Kidney (tissue), 14 donors: ENCODE measurements around the gene PCID2. TPM values are rescaled to one million over a fixed set of nuclear protein-coding genes. Genes with fewer than 3 reads are reported as not detected.

Source experiments
- DNase-seq, 5 donors: peaks; one replicate each; pipeline ENCODE4 v3.0.0-alpha.2; 2013 to 2020
- FAIRE-seq: peaks from 2 replicates; lab custom pipeline; 2012; peaks lifted over from hg19 to GRCh38; lab: Jason Lieb, UNC
- H3K27ac ChIP-seq, 2 donors: one replicate each; pipeline ENCODE4 v1.7.0; 2013; ENCODE audit warnings: low read depth in 2 of 2, low read length in 2 of 2, inconsistent platforms in 1 of 2
- H3K27me3 ChIP-seq: one replicate; pipeline ENCODE4 v1.7.1; 2013; ENCODE audit warnings: low read length, inconsistent platforms; ENCODE audit not compliant: control insufficient read depth, insufficient read depth
- H3K36me3 ChIP-seq, 3 donors: one replicate each; pipeline versions ENCODE4 v1.7.0 to v1.7.1; 2013; ENCODE audit warnings: low read length in 3 of 3, control low read depth in 1 of 3, inconsistent platforms in 1 of 3; ENCODE audit not compliant: insufficient read depth in 3 of 3, control insufficient read depth in 2 of 3
- H3K4me1 ChIP-seq, 3 donors: one replicate each; pipeline versions ENCODE4 v1.7.0 to v1.7.1; 2013; ENCODE audit warnings: low read length in 3 of 3, inconsistent platforms in 1 of 3, low read depth in 1 of 3; ENCODE audit not compliant: control insufficient read depth in 2 of 3, insufficient read depth in 2 of 3
- H3K4me3 ChIP-seq, 3 donors: one replicate each; pipeline versions ENCODE4 v1.7.0 to v1.8.1; 2013; ENCODE audit warnings: low read length in 3 of 3, control low read depth in 1 of 3, inconsistent platforms in 1 of 3
- H3K9ac ChIP-seq, 3 donors: one replicate each; pipeline versions ENCODE4 v1.7.0 to v1.7.1; 2013; ENCODE audit warnings: low read length in 3 of 3, control low read depth in 1 of 3, inconsistent platforms in 1 of 3
- H3K9me3 ChIP-seq, 3 donors: one replicate each; pipeline versions ENCODE4 v1.7.0 to v1.7.1; 2013; ENCODE audit warnings: low read length in 3 of 3, control low read depth in 1 of 3, inconsistent platforms in 1 of 3; ENCODE audit not compliant: control insufficient read depth in 2 of 3, insufficient read depth in 1 of 3
- intact Hi-C: fragments of 100-400 bp; cut with DNase I; formaldehyde crosslinking; loops from one replicate; pipeline ENCODE4 v1.11.1; 2022
- polyA plus RNA-seq: library from polyadenylated mRNA; stranded (reverse); fragments of 350-450 nt; fragmentation: Illumina TruSeq; extraction: RNeasy Lipid Tissue Mini Kit (QIAGEN cat#74804); gene quantifications from one replicate; pipeline ENCODE4 v1.2.3, GENCODE V29; 2014; ENCODE audit warnings: low read depth, low replicate concordance; ENCODE audit not compliant: insufficient read depth
- total RNA-seq: library from RNA; stranded (reverse); fragmentation: NEBNext Ultra II Directional; extraction: Animal tissue kit (Norgen Biotek cat#: 25700); gene quantifications from one replicate; pipeline ENCODE4 v1.2.1, GENCODE V29; 2021
- TF ChIP-seq, protein P1 (sequence below): IDR thresholded peaks from 3 replicates; pipeline ENCODE4 v1.5.1; 2012; ENCODE audit warnings: mild to moderate bottlenecking, moderate library complexity, borderline replicate concordance; ENCODE audit not compliant: insufficient read depth; ENCODE audit errors: extremely low read depth
- donor health status: control.
- donor health status: control.
- donor health status: control.
- donor health status: control.
- donor health status: control.
- donor health status: DM: yes; HTN: yes; CAD: no.
- donor health status: Normal renal cell carcinoma (clear cell type).

The PCID2 gene
- total and polyA plus RNA-seq, 2 donors from 2014 or later = 22.9 to 34.9 TPM

- FAIRE-seq (no peak), DNase-seq (no peak)
- Histone ChIP-seq H3K9ac (no peak overlapping the region), H3K4me1 (peaks cover 0 to 3% (median 0%) of the 10 kb centered on the region in 3 donors), H3K9me3 (no peaks in the 10 kb centered on the region), H3K36me3 (peaks cover 4 to 38% (median 31%) of the 10 kb centered on the region in 3 donors), H3K4me3 (no peak overlapping the region), H3K27ac (no peak overlapping the region), H3K27me3 (no peaks in the 10 kb centered on the region)
- TF ChIP-seq, protein P1, sequence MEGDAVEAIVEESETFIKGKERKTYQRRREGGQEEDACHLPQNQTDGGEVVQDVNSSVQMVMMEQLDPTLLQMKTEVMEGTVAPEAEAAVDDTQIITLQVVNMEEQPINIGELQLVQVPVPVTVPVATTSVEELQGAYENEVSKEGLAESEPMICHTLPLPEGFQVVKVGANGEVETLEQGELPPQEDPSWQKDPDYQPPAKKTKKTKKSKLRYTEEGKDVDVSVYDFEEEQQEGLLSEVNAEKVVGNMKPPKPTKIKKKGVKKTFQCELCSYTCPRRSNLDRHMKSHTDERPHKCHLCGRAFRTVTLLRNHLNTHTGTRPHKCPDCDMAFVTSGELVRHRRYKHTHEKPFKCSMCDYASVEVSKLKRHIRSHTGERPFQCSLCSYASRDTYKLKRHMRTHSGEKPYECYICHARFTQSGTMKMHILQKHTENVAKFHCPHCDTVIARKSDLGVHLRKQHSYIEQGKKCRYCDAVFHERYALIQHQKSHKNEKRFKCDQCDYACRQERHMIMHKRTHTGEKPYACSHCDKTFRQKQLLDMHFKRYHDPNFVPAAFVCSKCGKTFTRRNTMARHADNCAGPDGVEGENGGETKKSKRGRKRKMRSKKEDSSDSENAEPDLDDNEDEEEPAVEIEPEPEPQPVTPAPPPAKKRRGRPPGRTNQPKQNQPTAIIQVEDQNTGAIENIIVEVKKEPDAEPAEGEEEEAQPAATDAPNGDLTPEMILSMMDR = no peak
- intact Hi-C loops = no loop called here
Measured at GRCh38 chr13:113232208-113233003, 23.9 kb upstream of the PCID2 start.

GRCh38 chr13:113231306-113232207, 23.1 kb upstream of the PCID2 start:
- H3K27ac ChIP-seq = no peak overlapping the region
- H3K4me3 ChIP-seq = no peak overlapping the region
- H3K36me3 ChIP-seq = peaks cover 4 to 36% (median 31%) of the 10 kb centered on the region in 3 donors
- H3K4me1 ChIP-seq = peaks cover 0 to 3% (median 0%) of the 10 kb centered on the region in 3 donors
- DNase-seq (no peak), FAIRE-seq (no peak)
- H3K9ac ChIP-seq = no peak overlapping the region
- intact Hi-C loops = no loop called here
- no peaks in the 10 kb centered on the region for H3K27me3 ChIP-seq
- TF ChIP-seq, protein P1 = no peak
- no peaks in the 10 kb centered on the region for H3K9me3 ChIP-seq

DNA sequence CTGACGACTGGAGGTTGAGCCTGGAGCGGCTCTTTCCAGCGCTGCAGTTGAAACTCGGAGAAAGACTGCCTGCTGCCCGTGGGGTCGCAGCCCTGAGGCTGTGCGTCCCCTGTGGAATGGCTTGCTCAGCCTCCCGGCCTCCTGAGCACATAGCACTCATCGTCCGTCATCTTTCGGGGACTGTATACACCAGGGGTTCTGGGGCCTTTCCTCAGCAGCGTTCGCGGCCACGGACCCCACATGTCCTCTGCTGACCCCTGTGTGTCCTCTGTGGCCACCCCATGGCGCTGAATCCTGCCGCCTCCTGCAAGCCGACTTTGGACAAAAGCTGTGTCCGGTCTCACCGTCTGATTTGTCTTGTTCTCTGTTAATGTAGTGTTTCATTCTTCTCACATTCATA, 21.3 kb upstream of the PCID2 start:
- no peak for FAIRE-seq
- DNase-seq = no peak
- no peaks in the 10 kb centered on the region for H3K27me3 ChIP-seq
- H3K27ac ChIP-seq = no peak overlapping the region
- peaks cover 0 to 3% (median 0%) of the 10 kb centered on the region in 3 donors for H3K4me1 ChIP-seq
- no peak overlapping the region for H3K9ac ChIP-seq
- H3K9me3 ChIP-seq = no peaks in the 10 kb centered on the region
- intact Hi-C loops = no loop called here
- H3K4me3 ChIP-seq = no peak overlapping the region
- TF ChIP-seq, protein P1 = no peak
- peaks cover 0 to 35% (median 25%) of the 10 kb centered on the region in 3 donors for H3K36me3 ChIP-seq
